ENCODE data around the gene ACLY. TPM values are rescaled to one million over a fixed set of nuclear protein-coding genes. Genes with fewer than 3 reads are reported as not detected.
A peak's percentile ranks its signal among the peaks of the same experiment; 100 is the strongest.

The ACLY gene
- 133 and 143 TPM in 2 replicates for total RNA-seq

DNA sequence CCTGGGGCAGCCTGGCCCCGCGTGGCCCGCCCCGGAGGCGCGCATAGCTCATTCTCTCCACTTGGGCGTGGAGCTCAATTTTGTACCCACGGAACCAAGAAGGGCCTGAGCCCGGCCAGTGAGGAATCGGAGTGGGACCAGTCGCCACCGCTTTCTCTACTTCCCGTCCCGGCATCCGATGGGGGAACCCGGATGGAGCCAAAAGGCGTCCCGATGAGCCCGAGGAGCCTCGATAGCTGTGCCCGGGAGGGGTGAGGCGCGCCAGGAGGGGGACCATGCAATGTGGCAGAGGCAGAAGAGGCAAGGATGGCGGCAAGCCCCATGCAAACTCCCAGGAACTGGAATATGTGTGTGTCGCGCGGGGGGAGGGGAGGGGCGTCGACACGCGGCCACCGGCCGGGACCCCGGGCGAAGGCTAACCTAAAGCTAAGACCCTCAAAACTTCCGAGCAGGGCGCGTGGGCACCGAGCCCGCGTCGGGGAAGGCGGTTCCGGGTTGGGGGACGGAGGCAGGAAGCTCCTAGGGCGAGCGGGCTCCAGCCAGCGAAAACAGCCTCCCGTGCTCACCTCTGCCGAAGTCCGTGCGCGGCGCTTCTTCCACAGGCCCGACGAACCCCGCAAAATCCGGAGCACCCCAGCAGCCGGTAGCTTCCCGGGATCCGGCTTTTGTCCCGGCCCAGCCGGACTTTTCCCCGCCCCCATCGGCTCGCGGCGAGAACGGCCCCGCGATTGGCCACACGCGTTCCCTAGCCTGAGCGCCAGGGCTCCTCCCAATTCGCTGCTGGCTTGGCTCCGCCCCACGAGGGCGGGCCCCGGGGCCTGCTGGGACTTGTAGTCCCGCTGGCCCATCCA, at the start of gene ACLY:
Gene ACLY (minus strand): TSS at position 638 of the 851 bp plus-strand sequence. CDS start 5,078 bp downstream, outside the sequence.
- TF ChIP-seq, protein P1, sequence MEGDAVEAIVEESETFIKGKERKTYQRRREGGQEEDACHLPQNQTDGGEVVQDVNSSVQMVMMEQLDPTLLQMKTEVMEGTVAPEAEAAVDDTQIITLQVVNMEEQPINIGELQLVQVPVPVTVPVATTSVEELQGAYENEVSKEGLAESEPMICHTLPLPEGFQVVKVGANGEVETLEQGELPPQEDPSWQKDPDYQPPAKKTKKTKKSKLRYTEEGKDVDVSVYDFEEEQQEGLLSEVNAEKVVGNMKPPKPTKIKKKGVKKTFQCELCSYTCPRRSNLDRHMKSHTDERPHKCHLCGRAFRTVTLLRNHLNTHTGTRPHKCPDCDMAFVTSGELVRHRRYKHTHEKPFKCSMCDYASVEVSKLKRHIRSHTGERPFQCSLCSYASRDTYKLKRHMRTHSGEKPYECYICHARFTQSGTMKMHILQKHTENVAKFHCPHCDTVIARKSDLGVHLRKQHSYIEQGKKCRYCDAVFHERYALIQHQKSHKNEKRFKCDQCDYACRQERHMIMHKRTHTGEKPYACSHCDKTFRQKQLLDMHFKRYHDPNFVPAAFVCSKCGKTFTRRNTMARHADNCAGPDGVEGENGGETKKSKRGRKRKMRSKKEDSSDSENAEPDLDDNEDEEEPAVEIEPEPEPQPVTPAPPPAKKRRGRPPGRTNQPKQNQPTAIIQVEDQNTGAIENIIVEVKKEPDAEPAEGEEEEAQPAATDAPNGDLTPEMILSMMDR (IDR thresholded peaks at IDR 0.05) = no peak
- ChIA-PET CTCF (interaction anchor here (1.0 to 1.8 kb wide), 2 partner anchors 12 to 101 kb away, joined by 3 to 4 read pairs; partner anchors contain the start of genes NKIRAS2 and ODAD4), POLR2A (interaction anchor here (0.5 to 3.8 kb wide), 17 partner anchors 11 to 1565 kb away, joined by 3 to 50 read pairs (median 4); partner anchors contain the start of genes CNP, DHX8, DNAJC7 and EIF1)
- Mint-ChIP-seq H3K27me3 (no peaks in the 10 kb centered on the region), H3K27ac (peak within 1 kb of the TSS; percentile 84), H3K36me3 (ENCODE audit: low read depth) (peaks cover 10% of the 10 kb centered on the region), H3K9me3 (no peaks in the 10 kb centered on the region), H3K4me1 (peaks cover 31% of the 10 kb centered on the region), H3K4me3 (peak within 1 kb of the TSS; percentile 92)
- peak; percentile 96 for DNase-seq
- ATAC-seq (ENCODE audit: low read depth) = peak; percentile 99
- intact Hi-C loops (cut with micrococcal nuclease) = loop anchor here (1.0 to 5.0 kb wide), 9 partner anchors 12 to 758 kb away; partner anchors contain the start of genes CNP, DHX58, DNAJC7 and KAT2A

DNA sequence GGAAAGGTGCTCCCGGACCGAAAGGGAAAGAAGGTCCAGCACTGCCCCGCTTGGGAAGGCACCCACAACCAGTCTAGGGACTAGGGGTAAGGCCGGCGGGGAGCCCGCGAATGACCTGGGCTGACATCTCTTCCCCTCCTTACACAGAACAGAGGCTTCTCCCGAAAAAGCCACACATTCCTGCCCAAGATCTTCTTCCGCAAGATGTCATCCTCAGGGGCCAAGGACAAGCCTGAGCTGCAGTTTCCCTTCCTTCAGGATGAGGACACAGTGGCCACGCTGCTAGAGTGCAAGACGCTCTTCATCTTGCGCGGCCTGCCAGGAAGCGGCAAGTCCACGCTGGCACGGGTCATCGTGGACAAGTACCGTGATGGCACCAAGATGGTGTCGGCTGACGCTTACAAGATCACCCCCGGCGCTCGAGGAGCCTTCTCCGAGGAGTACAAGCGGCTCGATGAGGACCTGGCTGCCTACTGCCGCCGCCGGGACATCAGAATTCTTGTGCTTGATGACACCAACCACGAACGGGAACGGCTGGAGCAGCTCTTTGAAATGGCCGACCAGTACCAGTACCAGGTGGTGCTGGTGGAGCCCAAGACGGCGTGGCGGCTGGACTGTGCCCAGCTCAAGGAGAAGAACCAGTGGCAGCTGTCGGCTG, 49.3 kb upstream of the ACLY start:
- H3K4me3 Mint-ChIP-seq = peak overlapping the region; percentile 75
- H3K36me3 Mint-ChIP-seq (ENCODE audit: low read depth) = peaks cover 27% of the 10 kb centered on the region
- no peaks in the 10 kb centered on the region for H3K27me3 Mint-ChIP-seq
- DNase-seq = no peak
- peak overlapping the region; percentile 67 for H3K27ac Mint-ChIP-seq
- intact Hi-C loops (cut with micrococcal nuclease) = loop anchor here (2.0 to 5.0 kb wide), 3 partner anchors 17 to 319 kb away; partner anchors contain the start of genes ACLY and STAT5A
- no peak for ATAC-seq (ENCODE audit: low read depth)
- H3K9me3 Mint-ChIP-seq = no peaks in the 10 kb centered on the region
- peaks cover 51% of the 10 kb centered on the region for H3K4me1 Mint-ChIP-seq
- TF ChIP-seq, protein P1 (IDR thresholded peaks at IDR 0.05) = no peak
- ChIA-PET POLR2A (interaction anchor here (0.9 to 2.8 kb wide), 7 partner anchors 28 to 168 kb away, joined by 3 to 20 read pairs (median 6); partner anchors contain the start of genes DHX58, KAT2A and NKIRAS2), CTCF (interaction anchor here (1.2 kb wide), 1 partner anchor 52 kb away, joined by 3 read pairs; the partner anchor contains the start of gene NKIRAS2)

GRCh38 chr17:41967141-41967920, 48.6 kb upstream of the ACLY start:
- TF ChIP-seq, protein P1 (IDR thresholded peaks at IDR 0.05) = no peak
- CTCF ChIA-PET = interaction anchor here (1.7 to 9.2 kb wide), 3 partner anchors 51 to 150 kb away, joined by 6 to 110 read pairs (median 7); partner anchors contain the start of genes DHX58 and KAT2A
- no peak for DNase-seq
- Mint-ChIP-seq H3K9me3 (no peaks in the 10 kb centered on the region), H3K4me1 (peaks cover 46% of the 10 kb centered on the region), H3K4me3 (peak overlapping the region; percentile 82), H3K27me3 (no peaks in the 10 kb centered on the region), H3K36me3 (ENCODE audit: low read depth) (peaks cover 20% of the 10 kb centered on the region), H3K27ac (peak overlapping the region; percentile 67)
- intact Hi-C loops (cut with micrococcal nuclease) = loop anchor here (2.0 to 5.0 kb wide), 3 partner anchors 17 to 320 kb away; partner anchors contain the start of genes ACLY and STAT5A
- POLR2A ChIA-PET = interaction anchor here (0.6 to 2.8 kb wide), 22 partner anchors 17 to 1868 kb away, joined by 3 to 35 read pairs (median 6); partner anchors contain the start of genes C17orf113, DHX58, DNAJC7 and EIF1
- no peak for ATAC-seq (ENCODE audit: low read depth)

GRCh38 chr17:41966463-41967140, 47.9 kb upstream of the ACLY start, which contains the start of gene CNP:
TSS of gene CNP (plus strand) at chr17:41966795. CDS start at chr17:41966885, 90 bp downstream.
- DNase-seq (peak; percentile 92), ATAC-seq (ENCODE audit: low read depth) (peak; percentile 85)
- peaks cover 43% of the 10 kb centered on the region for H3K4me1 Mint-ChIP-seq
- H3K9me3 Mint-ChIP-seq = no peaks in the 10 kb centered on the region
- intact Hi-C loops (cut with micrococcal nuclease) = loop anchor here (1.0 to 5.0 kb wide), 9 partner anchors 18 to 321 kb away; partner anchors contain the start of genes ACLY, DNAJC7, KCNH4 and KLHL11
- POLR2A ChIA-PET = interaction anchor here (0.6 to 2.8 kb wide), 34 partner anchors 10 to 1867 kb away, joined by 3 to 35 read pairs (median 5); partner anchors contain the start of genes ACLY, C17orf113, DHX58 and DNAJC7
- no peaks in the 10 kb centered on the region for H3K27me3 Mint-ChIP-seq
- peak within 1 kb of the TSS; percentile 72 for H3K27ac Mint-ChIP-seq
- peak within 1 kb of the TSS; percentile 82 for H3K4me3 Mint-ChIP-seq
- peaks cover 14% of the 10 kb centered on the region for H3K36me3 Mint-ChIP-seq (ENCODE audit: low read depth)
- CTCF ChIA-PET = interaction anchor here (0.6 to 9.2 kb wide), 7 partner anchors 9 to 215 kb away, joined by 3 to 110 read pairs (median 6); partner anchors contain the start of genes DHX58, JUP, KAT2A and KCNH4
- TF ChIP-seq, protein P1 (IDR thresholded peaks at IDR 0.05) = no peak
